ENCODE data around the gene VWA5B1.

- TF ChIP-seq CTCF (IDR thresholded peaks at IDR 0.05; ENCODE audit: low read depth, low read length): no peak
- TF ChIP-seq EZH2phosphoT487 (IDR thresholded peaks at IDR 0.05; ENCODE audit: low read depth): no peak
Observed at GRCh38 chr1:20307026-20307425, 16.4 kb downstream of the VWA5B1 start.
